ENCODE results near the gene ANAPC16.
"Not testable (repeated sequence)": the region's sequence is repeated elsewhere in the genome, so short reads cannot be mapped to it uniquely, and the experiment has no call there.

Gene ANAPC16

DNA sequence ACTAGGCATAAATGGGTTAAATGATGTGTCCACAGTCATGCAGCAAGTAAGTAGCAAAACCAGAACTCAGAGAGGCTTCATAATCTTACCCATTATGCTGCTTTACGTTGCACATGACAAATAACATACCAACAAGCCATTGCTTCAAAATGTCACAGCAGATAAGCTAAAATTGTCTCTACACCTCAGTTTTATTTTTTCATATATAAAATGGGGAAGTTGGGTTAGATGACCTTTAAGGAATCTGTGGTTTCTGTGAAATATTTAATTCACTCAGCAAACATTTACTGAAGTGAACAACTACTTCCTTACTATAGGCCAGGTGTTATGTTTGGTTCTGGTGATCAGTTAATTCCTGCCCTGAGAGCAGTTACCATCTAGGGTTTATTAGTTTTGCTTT, 2.5 kb downstream of the ANAPC16 start:
- DNase-seq = no peak

DNA sequence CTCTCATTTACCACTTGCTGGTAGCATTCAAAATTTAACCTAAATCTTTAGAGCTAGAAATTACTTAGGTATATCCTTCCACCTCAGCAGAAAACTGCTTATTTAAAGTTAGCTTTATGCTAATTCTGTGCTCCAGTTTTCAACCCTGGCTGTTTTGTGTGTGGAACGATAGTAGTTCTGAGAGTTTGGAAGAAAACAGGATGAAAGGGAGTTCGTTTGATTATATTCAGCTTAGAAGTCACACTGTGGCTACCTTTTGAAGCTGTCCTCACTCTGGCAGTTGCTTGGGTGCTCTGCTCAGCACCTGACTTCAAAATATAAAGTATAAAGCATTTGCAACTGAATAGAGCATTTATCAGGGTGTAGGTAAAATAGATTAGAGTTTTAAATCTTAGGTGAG, 2.9 kb downstream of the ANAPC16 start:
- DNase-seq = no peak

DNA sequence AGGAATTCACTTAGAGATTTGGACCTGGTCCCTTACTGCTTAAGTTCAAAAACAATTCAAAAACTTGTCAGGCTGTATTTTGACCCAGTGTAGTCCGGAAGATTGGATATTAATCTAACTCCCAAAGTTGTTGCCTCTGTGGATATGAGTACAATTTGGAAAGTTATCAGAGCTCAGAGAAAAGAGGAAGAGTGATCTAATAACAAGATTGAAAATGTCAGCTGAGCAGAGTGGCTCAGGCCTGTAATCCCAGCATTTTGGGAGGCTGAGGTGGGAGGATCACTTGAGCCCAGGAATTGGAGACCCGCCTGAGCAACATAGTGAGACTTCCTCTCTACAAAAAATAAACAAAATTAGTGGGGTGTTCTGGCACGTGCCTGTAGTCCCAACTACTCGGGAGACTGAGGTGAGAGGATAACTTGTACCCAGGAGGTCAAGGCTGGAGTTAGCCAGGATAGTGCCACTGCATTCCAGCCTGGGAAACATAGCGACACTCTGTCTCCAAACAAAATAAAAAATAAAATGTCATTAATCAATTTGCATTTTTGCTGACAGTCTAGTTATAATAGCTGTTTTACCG, 3.5 kb downstream of the ANAPC16 start:
- DNase-seq = no peak

DNA sequence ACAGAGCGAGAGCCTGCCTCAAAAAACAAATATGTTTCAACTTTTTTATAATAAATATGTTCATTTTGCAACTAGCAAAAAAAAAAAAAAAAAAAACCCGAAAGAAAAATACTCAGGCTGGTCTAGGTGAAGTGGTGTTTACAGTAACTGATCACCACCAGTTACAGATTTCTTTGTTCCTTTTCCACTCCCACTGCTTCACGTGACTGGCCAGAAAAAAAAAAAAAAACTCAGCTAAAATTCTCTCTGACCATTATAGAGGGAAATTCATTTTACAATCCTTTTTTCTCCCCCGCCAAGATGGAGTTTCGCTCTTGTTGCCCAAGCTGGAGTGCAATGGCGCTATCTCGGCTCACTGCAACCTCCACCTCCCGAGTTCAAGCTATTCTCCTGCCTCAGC, 4.8 kb downstream of the ANAPC16 start:
- no peak for DNase-seq

DNA sequence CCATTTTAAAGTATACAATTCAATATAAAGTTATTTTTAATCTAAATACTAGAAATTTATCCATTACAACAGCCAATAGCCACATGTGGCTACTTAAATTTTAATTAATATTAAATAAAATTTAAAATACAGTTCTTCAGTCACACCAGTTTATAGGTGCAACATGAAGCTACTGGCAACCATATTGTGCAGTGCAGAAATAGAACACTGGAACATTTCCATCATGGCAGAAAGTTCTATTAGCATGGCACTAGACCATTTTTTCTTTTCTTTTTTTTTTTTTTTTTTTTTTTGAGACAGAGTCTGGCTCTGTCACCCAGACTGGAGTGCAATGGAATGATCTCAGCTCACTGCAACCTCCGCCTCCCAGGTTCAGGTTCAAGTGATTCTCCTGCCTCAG, 5.5 kb downstream of the ANAPC16 start:
- no peak for DNase-seq

DNA sequence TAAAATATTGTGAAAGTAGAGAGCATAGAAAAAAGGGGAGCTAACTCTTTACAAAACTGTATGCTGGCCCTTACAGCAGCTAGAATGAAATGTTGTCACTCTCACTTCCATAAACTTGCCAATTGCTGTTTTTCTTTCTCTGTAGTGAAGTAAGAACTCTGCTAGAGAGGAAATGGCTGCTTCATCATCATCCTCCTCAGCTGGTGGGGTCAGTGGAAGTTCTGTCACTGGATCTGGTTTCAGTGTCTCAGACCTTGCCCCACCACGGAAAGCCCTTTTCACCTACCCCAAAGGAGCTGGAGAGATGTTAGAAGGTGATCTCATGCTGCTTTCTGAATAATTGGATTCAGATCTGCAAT, 7.9 kb downstream of the ANAPC16 start:
- no peak for DNase-seq

DNA sequence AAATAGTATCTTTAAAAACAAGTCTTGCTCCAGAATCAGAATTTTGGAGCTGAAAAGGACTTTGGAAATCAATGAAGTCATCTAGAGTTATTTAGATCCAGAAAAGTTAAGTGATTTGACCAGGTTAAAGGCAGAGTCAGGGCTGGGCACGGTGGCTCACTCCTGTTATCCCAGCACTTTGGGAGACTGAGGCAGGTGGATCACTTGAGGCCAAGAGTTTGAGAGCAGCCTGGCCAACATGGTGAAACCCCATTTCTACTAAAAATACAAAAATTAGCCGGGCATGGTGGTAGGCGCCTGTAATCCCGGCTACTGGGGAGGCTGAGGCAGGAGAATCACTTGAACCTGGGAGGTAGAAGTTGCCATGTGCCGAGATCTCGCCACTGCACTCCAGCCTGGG, 8.4 kb downstream of the ANAPC16 start:
- not testable (repeated sequence) for DNase-seq

DNA sequence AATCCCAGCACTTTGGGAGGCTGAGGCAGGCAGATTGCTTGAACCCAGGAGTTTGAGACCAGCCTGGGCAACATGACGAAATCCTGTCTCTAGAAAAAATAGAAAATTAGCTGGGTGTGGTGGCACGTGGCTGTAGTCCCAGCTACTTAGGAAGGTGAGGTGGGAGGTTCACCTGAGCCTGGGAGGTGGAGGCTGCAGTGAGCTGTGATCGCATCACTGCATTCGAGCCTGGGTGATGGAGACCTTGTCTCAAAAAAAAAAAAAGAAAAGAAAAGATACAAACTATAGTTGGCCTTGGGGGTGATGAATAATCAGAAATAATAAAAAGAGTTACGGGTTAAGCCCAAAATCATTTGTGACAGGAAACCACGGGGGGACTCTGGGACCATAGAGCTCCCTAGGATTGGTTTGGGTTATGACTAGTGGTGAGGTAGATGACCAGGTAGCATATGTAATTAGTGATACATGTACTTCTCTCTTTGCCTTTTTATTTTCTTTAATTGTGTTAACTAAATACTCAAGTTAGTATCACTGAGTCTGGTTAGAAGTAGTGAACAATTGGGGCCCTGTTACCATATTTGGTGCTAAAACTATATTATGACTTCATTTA, 10.7 kb downstream of the ANAPC16 start:
- no peak for DNase-seq

DNA sequence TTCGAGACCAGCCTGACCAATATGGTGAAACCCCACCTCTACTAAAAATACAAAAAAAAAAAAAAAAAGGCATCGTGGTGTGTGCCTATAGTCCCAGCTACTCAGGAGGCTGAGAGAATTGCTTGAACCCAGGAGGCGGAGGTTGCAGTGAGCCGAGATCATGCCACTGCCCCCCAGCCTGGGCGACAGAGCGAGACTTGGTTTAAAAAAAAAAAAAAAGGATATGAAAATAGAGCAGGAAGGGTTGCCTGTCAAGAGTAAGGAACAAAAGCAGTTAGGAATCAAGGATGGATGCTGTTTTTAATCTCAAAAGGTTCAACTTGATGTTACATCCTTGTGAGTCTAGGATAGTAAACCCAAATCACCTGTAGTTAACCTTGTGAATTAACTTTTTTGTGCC, 12.0 kb downstream of the ANAPC16 start:
- DNase-seq = no peak

DNA sequence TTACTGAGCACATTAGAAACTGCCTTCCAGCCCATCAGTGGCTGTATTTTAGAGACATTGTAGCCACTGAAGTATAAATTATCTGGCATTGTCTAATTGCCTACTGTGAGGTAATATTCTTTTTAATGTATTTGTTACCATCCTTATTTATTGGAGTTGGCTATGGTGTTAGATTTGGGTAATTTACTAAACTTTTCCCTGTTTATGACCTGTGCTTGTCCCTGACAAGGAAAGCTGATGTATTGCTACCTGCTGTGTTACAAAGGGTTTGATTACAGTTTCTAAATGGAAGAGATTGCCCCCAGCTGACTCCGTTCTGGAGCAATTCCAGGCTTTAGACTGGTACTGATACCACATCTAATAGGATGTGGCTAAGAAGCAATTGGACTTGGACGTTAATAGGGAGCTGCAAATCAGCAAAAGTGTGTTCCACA, 12.5 kb downstream of the ANAPC16 start:
- no peak for DNase-seq

DNA sequence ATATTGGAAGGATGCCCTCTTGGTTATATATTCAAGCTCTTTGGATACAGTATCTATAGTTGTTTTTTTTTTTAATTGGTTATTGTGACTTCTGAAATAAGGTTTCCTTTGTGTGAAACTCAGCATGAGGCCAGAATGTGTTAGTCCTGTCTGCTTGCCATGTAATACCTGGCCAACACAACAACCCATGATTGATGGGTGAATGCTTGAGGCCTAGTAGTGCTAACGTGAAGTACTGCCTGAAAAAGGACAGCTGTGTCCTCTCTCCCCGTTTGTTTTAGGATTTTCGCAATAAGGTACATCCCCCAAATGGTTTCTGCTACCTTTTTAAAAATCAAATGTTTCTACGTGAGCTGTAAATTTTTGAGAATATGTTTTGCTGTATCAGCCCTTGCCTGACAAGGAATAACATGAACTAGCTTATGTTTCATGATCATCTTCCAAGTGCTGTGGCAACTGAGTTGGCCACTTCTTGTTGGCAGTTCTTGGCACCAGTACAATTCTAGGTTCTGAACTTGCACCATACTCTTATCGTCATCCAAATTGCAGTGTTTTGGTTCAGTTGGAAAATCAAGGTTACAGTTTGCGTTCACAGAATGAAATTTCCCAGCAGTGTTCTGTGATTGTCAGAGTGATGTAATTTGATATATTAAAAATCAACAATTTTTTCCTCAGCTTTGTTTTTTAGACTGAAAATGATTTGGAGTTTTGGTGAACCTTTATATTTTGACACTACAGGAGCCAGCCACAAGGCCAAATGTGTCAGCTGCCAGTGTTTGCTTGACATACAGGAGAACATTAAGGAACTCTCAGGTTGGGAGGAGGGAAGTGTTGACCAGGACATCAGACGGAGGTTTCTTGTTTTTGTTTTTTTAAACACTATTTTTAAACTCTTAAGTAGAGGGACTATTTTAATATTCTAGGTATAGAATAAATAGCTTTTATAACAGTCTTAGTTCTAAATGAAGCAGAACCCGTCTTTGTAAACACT, 13.7 kb downstream of the ANAPC16 start:
- DNase-seq = no peak

DNA sequence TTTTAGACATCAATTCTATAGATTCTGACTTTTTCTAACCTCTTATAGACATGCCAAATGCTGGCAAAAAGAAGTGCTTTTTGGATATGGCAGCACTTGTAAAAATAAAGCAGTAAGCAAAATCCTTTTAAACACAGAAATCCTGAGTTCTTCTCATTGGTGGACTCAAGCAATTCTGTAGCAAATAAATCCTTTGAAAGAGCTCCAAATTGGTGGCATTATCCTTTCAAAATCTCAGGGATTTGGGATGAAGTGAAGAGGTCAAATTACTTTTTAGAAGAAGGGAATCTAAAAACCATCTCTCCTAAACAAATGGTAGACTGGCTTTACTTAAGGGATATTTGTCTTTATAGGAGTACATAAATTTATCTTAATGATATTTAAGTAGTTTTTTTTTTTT, 17.8 kb downstream of the ANAPC16 start:
- DNase-seq = no peak

DNA sequence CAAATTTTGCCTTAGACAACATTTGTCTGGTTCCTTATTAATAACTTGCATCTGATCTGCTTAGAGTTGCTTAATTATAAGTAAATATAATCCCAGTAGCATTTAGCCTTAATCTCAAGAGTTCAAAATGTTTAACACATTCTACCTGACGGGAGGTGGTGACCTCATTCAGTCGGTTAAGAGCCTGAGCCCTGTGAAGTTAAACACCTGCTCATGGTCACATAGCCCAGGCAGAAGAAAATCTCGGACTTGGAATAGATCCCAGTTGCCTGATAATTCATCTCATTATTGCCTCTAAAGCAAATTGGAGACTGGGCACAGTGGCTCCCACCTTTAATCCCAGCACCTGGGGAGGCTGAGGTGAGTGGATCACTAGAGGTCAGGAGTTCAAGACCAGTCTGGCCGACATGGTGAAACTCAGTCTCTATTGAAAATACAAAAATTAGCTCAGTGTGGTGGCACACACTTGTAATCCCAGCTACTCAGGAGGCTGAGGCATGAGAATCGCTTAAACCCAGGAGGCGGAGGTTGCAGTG, 18.8 kb downstream of the ANAPC16 start:
- DNase-seq = no peak

DNA sequence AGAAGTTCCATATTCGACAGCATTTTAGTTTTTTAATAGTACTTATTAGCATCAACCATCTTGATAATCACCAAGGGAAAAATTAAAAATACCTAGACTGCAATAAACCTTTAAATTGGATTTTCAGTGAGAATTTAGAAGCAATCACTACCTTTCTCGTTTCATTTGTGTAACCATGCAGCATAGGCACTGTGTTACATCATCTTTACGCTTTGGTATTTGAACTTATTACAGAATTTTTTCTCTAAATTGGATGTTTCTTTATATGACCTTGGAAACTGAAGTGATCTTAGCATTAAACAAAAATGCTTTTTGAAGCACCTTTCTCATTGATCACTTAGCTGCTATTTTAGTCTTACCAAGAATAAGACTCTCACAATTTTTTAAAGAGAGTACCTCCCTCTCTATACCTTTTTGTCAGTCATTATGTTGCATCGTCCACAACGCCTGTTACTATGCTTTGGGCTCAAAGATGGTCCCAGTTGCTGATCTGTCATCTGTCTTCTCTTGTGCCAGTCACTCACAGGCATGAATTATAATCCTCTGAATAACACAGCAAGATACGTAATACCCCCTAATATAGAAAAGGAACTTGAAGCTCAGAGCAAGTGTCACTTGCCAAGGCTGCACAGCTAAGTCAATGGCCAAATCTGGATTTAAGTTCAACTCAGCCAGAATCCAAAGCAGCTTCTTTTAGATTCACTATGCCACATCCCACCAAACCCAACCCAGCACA, 19.9 kb downstream of the ANAPC16 start:
- DNase-seq = no peak

DNA sequence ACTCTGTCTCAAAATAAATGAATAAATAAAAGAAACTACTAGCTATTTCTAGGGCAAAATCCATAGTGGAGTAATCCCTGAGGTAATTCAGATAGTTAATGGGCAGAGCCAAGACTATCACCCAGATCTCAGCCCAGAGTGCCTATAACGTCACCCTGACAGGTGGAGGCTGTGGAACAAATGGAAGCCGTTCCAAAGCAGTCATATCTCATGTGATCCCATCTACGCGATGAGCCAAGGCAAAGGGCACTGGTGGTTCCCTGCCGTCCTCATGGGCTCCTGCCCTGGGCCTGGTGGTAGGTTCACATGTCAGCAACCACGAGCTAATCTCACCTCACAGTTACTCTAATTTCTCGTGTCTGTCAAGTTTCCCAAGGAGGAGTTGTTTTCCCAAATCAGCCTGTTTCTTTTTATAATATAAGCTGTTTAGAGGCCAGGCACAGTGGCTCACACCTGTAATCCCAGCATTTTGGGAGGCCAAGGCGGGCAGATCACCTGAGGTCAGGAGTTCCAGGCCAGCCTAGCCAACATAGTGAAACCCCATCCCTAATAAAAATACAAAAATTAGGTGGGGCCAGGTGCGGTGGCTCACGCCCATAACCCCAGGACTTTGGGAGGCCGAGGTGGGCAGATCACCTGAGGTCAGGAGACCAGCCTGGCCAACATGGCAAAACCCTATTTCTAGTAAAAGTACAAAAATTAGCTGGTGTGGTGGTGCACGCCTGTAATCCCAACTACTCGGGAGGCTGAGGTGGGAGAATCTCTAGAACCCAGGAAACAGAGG, 22.8 kb downstream of the ANAPC16 start:
- no peak for DNase-seq

DNA sequence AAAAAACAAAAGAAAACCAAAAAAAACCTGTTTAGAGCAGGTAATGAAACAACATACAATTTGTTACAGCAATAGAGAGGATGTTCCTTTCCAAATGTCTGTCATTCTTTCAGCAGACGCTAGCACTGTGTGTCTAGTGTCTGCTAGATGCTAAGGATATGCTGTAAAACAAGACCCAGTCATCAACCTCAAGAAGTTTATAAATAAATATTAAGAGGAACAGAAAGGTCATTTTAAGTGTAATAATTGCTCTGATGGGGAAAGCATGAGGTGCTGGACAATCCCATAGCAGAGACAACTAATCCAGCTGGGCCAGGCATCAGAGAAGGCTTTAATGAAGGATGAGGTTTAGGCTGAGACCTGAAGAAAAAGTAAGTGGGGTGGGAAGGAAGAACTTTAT, 23.6 kb downstream of the ANAPC16 start:
- no peak for DNase-seq

DNA sequence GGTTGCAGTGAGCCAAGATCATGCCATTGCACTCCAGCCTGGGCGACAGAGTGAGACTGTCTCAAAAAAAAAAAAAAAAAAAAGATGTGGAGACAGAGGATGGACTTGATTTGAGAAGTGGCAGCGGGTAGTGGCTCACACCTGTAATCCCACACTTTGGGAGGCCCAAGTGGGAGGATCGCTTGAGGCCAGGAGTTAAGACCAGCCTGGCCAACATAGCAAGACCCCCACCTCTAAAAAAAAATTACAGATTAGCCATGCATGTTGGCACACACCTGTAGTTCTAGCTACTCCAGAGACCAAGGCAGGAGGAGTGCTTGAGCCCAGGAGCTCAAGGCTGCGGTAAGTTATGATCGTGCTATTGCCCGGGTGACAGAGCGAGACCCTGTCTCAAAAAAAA, 24.6 kb downstream of the ANAPC16 start:
- DNase-seq = no peak

DNA sequence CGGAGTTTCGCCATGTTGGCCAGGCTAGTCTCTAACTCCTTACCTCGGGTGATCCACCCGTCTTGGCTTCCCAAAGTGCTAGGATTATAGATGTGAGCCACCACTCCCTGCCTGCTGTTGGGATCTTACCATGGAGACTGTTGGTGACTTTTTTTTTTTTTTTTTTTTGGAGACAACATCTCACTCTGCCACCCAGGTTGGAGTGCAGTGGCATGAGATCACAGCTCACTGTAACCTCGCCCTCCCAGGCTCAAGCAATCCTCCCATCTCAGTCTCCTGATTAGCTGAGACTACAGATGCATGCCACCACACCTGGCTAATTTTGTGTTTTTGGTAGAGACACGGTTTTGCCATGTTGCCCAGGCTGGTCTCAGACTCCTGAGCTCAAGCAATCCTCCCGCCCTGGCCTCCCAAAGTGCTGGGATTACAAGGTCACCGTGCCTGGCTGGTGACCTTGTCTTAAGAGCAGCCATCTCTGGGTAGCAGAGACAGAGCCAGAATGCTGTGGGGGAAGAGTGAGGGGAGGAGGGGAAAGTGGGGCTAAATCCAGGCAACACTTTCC, 26.0 kb downstream of the ANAPC16 start:
- no peak for DNase-seq

DNA sequence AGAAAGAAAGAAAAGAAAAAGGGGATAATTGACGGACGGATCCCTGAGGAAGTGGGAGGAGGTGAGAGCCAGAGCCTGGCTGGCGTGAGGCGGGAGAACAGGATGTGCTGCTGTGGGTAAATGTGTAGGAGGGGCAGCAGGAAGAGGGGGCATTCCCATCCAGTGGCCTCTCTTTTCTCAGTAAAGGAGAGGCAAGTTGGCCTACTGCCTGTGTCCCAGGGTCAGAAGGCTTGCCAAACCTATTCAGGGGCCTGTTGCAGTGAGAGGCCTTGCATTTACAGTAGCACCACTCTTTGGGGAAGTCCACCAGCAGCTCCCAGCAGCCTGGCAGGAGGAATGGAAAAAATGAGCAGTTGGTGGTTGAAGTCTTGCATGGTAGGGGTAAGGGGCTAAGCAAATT, 26.9 kb downstream of the ANAPC16 start:
- no peak for DNase-seq

DNA sequence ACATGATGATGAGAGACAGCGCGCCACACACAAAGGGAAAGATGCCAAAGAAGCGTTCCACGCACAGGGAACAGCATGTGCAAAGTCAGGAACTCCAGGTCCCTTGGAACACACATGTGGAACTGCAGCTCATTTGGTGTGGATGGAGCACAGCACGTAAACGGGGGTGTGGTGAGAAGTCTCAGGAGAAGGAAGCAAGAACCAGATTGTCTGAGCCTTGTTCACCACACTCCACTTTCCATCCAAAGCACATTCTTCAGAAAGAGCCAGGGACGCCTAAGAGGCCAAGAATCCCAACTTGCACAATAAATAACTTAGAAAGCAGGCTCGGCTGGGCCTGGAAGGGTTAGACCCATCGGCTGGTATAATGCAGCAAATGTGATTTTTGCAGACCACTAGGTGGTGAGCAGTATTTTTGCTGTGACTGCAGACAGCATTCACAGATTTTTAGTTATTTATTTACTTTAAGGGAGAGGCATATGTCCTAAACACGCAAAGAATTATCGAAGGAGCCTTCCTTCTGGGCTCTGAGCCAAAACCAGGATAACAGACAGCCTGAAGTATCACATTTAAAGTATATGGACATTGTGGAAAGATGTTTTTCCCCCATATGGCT, 28.1 kb downstream of the ANAPC16 start:
- no peak for DNase-seq

DNA sequence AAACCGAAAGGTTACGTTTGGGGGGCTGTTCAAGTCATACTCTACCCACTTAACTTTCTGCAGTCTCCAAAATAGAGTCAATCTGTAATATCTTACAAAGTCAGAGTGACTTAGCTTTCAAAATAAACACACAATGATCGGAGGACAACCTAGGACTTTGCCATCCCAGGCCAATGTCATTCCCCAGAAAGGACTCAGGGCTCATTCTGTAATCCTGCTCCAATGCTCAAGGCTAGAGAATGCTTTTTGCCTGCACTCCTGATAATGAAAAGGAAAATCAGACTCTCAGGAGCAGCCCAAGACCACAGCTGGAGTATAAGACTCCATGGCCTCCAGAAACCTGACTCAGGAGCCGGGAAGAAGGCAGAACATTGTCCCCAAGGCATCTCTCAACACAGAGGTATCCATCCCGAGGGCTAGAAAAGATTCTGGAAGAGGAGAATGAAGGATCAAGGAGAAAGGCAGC, 28.8 kb downstream of the ANAPC16 start:
- no peak for DNase-seq

Measured in stimulated activated naive CD4-positive, alpha-beta T cell treated with Interleukin-2 at 50 U/mL for 16 hours (primary cell).